ENCODE measurements around the gene SLC35G4. TPM values are rescaled to one million over a fixed set of nuclear protein-coding genes. Genes with fewer than 3 reads are reported as not detected.

The SLC35G4 gene
- total RNA-seq, 1 donor: not detected

GRCh38 chr18:11651899-11652298, 42.5 kb downstream of the SLC35G4 start:
- Histone ChIP-seq H3K27me3 (ENCODE audit: insufficient read depth, low read length) (peaks cover 12% of the 10 kb centered on the region), H3K4me3 (ENCODE audit: insufficient read depth, low read length) (no peak overlapping the region), H3K9me3 (ENCODE audit: low read depth, low read length) (no peaks in the 10 kb centered on the region), H3K4me2 (ENCODE audit: insufficient read depth, low read length) (no peak overlapping the region), H3K79me2 (ENCODE audit: insufficient read depth, low read length) (no peaks in the 10 kb centered on the region), H3K36me3 (ENCODE audit: insufficient read depth, low read length) (no peaks in the 10 kb centered on the region), H3K4me1 (ENCODE audit: insufficient read depth, low read length) (no peaks in the 10 kb centered on the region), H4K20me1 (ENCODE audit: insufficient read depth, low read length) (no peaks in the 10 kb centered on the region), H2AFZ (ENCODE audit: low read length) (no peak overlapping the region), H3K27ac (ENCODE audit: low read depth, low read length) (no peak overlapping the region)
- TF ChIP-seq CTCF (IDR thresholded peaks at IDR 0.05; ENCODE audit: extremely low read depth, low read depth, low read length): no peak
- no peak for DNase-seq (ENCODE audit: insufficient read length, low spot score, missing footprints)

GRCh38 chr18:11653521-11653920, 44.1 kb downstream of the SLC35G4 start:
- H3K79me2 ChIP-seq (ENCODE audit: insufficient read depth, low read length): no peaks in the 10 kb centered on the region
- H3K36me3 ChIP-seq (ENCODE audit: insufficient read depth, low read length): no peaks in the 10 kb centered on the region
- H4K20me1 ChIP-seq (ENCODE audit: insufficient read depth, low read length): no peaks in the 10 kb centered on the region
- H2AFZ ChIP-seq (ENCODE audit: low read length): no peak overlapping the region
- H3K27ac ChIP-seq (ENCODE audit: low read depth, low read length): no peak overlapping the region
- no peak overlapping the region for H3K4me3 ChIP-seq (ENCODE audit: insufficient read depth, low read length)
- no peaks in the 10 kb centered on the region for H3K4me1 ChIP-seq (ENCODE audit: insufficient read depth, low read length)
- no peak for DNase-seq (ENCODE audit: insufficient read length, low spot score, missing footprints)
- no peaks in the 10 kb centered on the region for H3K9me3 ChIP-seq (ENCODE audit: low read depth, low read length)
- TF ChIP-seq CTCF (IDR thresholded peaks at IDR 0.05; ENCODE audit: extremely low read depth, low read depth, low read length): no peak
- no peak overlapping the region for H3K4me2 ChIP-seq (ENCODE audit: insufficient read depth, low read length)
- H3K27me3 ChIP-seq (ENCODE audit: insufficient read depth, low read length): peaks cover 12% of the 10 kb centered on the region

GRCh38 chr18:11654736-11655605, 45.6 kb downstream of the SLC35G4 start:
- H4K20me1 ChIP-seq (ENCODE audit: insufficient read depth, low read length): no peaks in the 10 kb centered on the region
- H2AFZ ChIP-seq (ENCODE audit: low read length): peak overlapping the region; percentile 53
- peak overlapping the region; percentile 19 for H3K4me2 ChIP-seq (ENCODE audit: insufficient read depth, low read length)
- peaks cover 12% of the 10 kb centered on the region for H3K27me3 ChIP-seq (ENCODE audit: insufficient read depth, low read length)
- no peaks in the 10 kb centered on the region for H3K9me3 ChIP-seq (ENCODE audit: low read depth, low read length)
- peak; percentile 91 for DNase-seq (ENCODE audit: insufficient read length, low spot score, missing footprints)
- no peaks in the 10 kb centered on the region for H3K79me2 ChIP-seq (ENCODE audit: insufficient read depth, low read length)
- H3K4me1 ChIP-seq (ENCODE audit: insufficient read depth, low read length): no peaks in the 10 kb centered on the region
- H3K27ac ChIP-seq (ENCODE audit: low read depth, low read length): no peak overlapping the region
- TF ChIP-seq CTCF (IDR thresholded peaks at IDR 0.05; ENCODE audit: extremely low read depth, low read depth, low read length): peak; percentile 82
- H3K4me3 ChIP-seq (ENCODE audit: insufficient read depth, low read length): no peak overlapping the region
- no peaks in the 10 kb centered on the region for H3K36me3 ChIP-seq (ENCODE audit: insufficient read depth, low read length)

- TF ChIP-seq CTCF (IDR thresholded peaks at IDR 0.05; ENCODE audit: extremely low read depth, low read depth, low read length): no peak
- Histone ChIP-seq H3K4me2 (ENCODE audit: insufficient read depth, low read length) (peak overlapping the region; percentile 19), H4K20me1 (ENCODE audit: insufficient read depth, low read length) (no peaks in the 10 kb centered on the region), H3K27me3 (ENCODE audit: insufficient read depth, low read length) (peaks cover 14% of the 10 kb centered on the region), H3K27ac (ENCODE audit: low read depth, low read length) (no peak overlapping the region), H3K4me1 (ENCODE audit: insufficient read depth, low read length) (no peaks in the 10 kb centered on the region), H3K36me3 (ENCODE audit: insufficient read depth, low read length) (no peaks in the 10 kb centered on the region), H3K9me3 (ENCODE audit: low read depth, low read length) (no peaks in the 10 kb centered on the region), H2AFZ (ENCODE audit: low read length) (peak overlapping the region; percentile 34), H3K4me3 (ENCODE audit: insufficient read depth, low read length) (no peak overlapping the region), H3K79me2 (ENCODE audit: insufficient read depth, low read length) (no peaks in the 10 kb centered on the region)
- no peak for DNase-seq (ENCODE audit: insufficient read length, low spot score, missing footprints)
Observed at GRCh38 chr18:11655606-11655932, 46.2 kb downstream of the SLC35G4 start.
